Muscle layer of duodenum (tissue), 2 donors: ENCODE measurements around the gene TYMP.

Source experiments
- H3K27ac ChIP-seq: one replicate; pipeline ENCODE4 v1.7.0; 2013; ENCODE audit warnings: mild to moderate bottlenecking, low read length
- H3K27me3 ChIP-seq: one replicate; pipeline ENCODE4 v1.7.0; 2013; ENCODE audit warnings: low read depth, mild to moderate bottlenecking, control low read depth, low read length
- H3K36me3 ChIP-seq, 2 donors: one replicate each; pipeline ENCODE4 v1.7.0; 2013; ENCODE audit warnings: low read length in 2 of 2, control low read depth in 1 of 2, mild to moderate bottlenecking in 1 of 2; ENCODE audit not compliant: insufficient read depth in 2 of 2, control insufficient read depth in 1 of 2
- H3K4me1 ChIP-seq, 2 donors: one replicate each; pipeline ENCODE4 v1.7.0; 2013; ENCODE audit warnings: low read length in 2 of 2, mild to moderate bottlenecking in 2 of 2, control low read depth in 1 of 2, moderate library complexity in 1 of 2; ENCODE audit not compliant: insufficient read depth in 2 of 2, control insufficient read depth in 1 of 2
- H3K4me3 ChIP-seq, 2 donors: one replicate each; pipeline ENCODE4 v1.7.0; 2013; ENCODE audit warnings: low read length in 2 of 2, low read depth in 1 of 2, mild to moderate bottlenecking in 1 of 2
- H3K9me3 ChIP-seq, 2 donors: one replicate each; pipeline ENCODE4 v1.7.0; 2013; ENCODE audit warnings: low read length in 2 of 2, control low read depth in 1 of 2, mild to moderate bottlenecking in 1 of 2; ENCODE audit not compliant: control insufficient read depth in 1 of 2
- donor health status: healthy.

Gene TYMP

DNA sequence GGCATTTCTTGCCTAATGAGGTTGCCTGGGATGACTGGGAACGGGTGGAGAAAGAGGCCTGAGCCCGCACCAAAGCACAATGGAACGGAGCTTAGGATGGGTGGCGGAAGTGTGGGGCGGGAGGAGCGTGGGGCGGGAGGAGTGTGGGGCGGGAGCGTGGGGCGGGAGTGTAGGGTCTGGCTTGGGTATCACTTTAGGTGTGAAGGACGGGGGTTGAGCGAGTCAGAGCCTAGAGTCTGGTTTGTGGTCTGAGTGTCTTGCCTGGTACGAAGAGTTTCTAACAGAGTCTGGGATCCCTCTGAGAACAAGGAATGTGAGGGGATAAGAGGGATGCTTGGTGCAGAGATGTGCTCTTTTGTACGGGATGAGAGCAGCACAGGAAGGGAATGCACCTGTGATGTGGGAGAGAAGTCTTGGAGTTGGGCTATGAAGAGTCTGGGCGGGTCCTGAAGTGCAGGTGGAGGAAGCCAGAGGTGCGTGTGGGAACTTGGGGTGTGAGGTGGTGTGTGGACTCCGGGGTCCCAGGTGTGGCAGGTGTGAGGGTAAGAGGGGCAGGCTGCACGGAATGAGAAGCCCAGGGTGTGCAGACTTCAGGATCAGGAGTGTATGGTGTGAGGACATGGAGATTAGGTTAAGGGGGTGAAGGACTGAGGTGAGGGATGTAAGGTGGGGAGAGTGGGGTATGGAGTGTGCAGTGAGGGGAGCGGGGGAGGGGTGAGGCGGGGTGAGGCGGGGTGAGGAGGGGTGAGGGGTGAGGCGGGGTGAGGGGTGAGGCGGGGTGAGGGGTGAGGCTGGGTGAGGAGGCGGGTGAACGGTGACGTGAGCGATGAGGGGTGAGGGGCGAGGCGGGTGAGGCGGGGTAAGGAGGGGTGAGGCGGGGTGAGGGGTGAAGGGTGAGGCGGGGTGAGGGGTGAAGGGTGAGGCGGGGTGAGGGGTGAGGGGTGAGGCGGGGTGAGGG, 31.9 kb upstream of the TYMP start:
- Histone ChIP-seq H3K9me3 (no peaks in the 10 kb centered on the region), H3K4me1 (peaks cover 2 to 3% of the 10 kb centered on the region in 2 donors), H3K27me3 (no peaks in the 10 kb centered on the region), H3K4me3 (no peak overlapping the region), H3K27ac (no peak overlapping the region), H3K36me3 (no peaks in the 10 kb centered on the region)

DNA sequence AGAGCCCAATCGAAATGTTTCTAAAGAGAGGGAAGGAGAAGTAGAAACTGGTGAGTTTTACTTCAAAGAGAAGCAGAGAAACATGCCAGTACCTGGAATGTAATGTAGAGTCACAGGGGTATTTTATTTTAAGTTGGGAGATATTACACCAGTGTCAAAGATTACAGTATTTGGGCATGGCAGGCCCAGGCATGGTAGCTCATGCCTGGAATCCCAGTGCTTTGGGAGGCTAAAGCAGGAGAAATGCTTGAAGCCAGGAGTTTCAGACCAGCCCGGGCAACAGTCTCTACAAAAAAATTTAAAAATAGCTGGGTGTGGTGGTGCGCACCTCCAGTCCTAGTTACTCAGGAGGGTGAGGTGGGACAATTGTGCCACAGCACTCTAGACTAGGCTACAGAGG, 30.2 kb upstream of the TYMP start:
- Histone ChIP-seq H3K27ac (no peak overlapping the region), H3K4me1 (peaks cover 2 to 3% of the 10 kb centered on the region in 2 donors), H3K27me3 (no peaks in the 10 kb centered on the region), H3K9me3 (no peaks in the 10 kb centered on the region), H3K36me3 (no peaks in the 10 kb centered on the region), H3K4me3 (no peak overlapping the region)

DNA sequence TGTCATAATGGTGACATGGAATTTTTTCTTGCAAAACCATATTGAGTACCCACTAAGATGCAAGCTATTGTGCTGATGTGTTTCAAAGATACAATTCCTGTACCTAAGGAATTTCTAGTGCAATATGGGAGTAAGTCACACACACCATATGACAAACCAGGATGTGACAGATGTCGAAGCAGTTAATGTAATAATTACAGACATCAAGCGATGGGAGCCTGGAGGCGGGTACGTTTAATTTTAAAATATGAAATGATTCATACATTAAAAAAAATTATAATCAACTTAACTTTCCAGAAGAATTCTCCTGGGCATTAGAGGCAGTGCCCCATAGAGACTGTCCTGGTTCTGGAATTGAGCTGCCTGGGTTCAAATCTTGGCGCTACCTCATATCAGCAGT, 26.9 kb upstream of the TYMP start:
- H3K4me3 ChIP-seq = no peak overlapping the region
- no peaks in the 10 kb centered on the region for H3K9me3 ChIP-seq
- no peaks in the 10 kb centered on the region for H3K4me1 ChIP-seq
- H3K27ac ChIP-seq = no peak overlapping the region
- no peaks in the 10 kb centered on the region for H3K36me3 ChIP-seq
- H3K27me3 ChIP-seq = no peaks in the 10 kb centered on the region

- no peaks in the 10 kb centered on the region for H3K9me3 ChIP-seq
- H3K36me3 ChIP-seq = no peaks in the 10 kb centered on the region
- peaks cover 0 to 7% of the 10 kb centered on the region in 2 donors for H3K4me1 ChIP-seq
- H3K27ac ChIP-seq = no peak overlapping the region
- peaks cover 4% of the 10 kb centered on the region for H3K27me3 ChIP-seq
- no peak overlapping the region for H3K4me3 ChIP-seq
These were observed 23.5 kb upstream of the TYMP start for GRCh38 chr22:50553310-50553709.

DNA sequence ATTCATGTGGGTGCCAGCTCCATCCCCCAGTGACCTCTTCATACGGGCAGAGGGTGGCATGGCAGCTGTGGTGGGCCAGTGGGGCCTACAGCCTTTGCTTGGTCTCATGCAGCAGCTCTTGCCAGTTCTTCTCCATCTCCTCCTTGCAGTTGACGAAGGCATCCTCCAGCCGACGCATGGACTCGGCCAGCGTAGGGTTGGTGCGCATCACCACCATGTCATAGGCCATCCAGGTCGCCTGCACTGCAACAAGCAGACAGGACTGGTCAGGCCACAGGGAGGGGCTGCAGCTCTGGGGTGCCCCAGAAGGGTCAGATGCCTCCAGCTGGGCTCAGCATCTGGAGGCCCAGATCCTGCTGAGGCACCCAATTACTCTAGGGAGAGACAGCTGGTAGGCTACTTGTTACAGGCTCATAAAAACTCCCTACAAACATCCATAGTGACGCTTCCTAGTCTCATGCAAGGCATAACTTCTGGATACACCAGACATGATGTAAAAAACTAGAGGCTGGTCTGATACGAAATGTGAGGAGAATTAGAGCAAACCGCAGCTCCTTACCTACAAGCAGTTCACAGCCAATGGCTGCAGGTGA, 21.4 kb upstream of the TYMP start:
- Histone ChIP-seq H3K27me3 (peaks cover 4% of the 10 kb centered on the region), H3K4me3 (no peak overlapping the region), H3K27ac (no peak overlapping the region), H3K36me3 (no peaks in the 10 kb centered on the region), H3K9me3 (no peaks in the 10 kb centered on the region), H3K4me1 (peaks cover 0 to 17% of the 10 kb centered on the region in 2 donors)

GRCh38 chr22:50550395-50550794, 20.6 kb upstream of the TYMP start:
- Histone ChIP-seq H3K27me3 (peaks cover 4% of the 10 kb centered on the region), H3K4me3 (no peak overlapping the region), H3K27ac (no peak overlapping the region), H3K4me1 (peaks cover 0 to 17% of the 10 kb centered on the region in 2 donors), H3K9me3 (no peaks in the 10 kb centered on the region), H3K36me3 (no peaks in the 10 kb centered on the region)

GRCh38 chr22:50548921-50549790, 19.3 kb upstream of the TYMP start:
- Histone ChIP-seq H3K9me3 (no peaks in the 10 kb centered on the region), H3K36me3 (no peaks in the 10 kb centered on the region), H3K27me3 (peaks cover 4% of the 10 kb centered on the region), H3K4me3 (peak overlapping the region in 1 of 2 donors; percentile 34), H3K4me1 (peaks cover 0 to 21% of the 10 kb centered on the region in 2 donors), H3K27ac (no peak overlapping the region)

- Histone ChIP-seq H3K4me1 (peaks cover 0 to 21% of the 10 kb centered on the region in 2 donors), H3K27me3 (peaks cover 4% of the 10 kb centered on the region), H3K4me3 (peak overlapping the region in 1 of 2 donors; percentile 34), H3K9me3 (no peaks in the 10 kb centered on the region), H3K27ac (no peak overlapping the region), H3K36me3 (no peaks in the 10 kb centered on the region)
These were observed 18.5 kb upstream of the TYMP start for GRCh38 chr22:50548040-50548920.

- Histone ChIP-seq H3K27me3 (peaks cover 4% of the 10 kb centered on the region), H3K9me3 (no peaks in the 10 kb centered on the region), H3K36me3 (no peaks in the 10 kb centered on the region), H3K4me1 (peaks cover 0 to 21% of the 10 kb centered on the region in 2 donors), H3K4me3 (no peak overlapping the region), H3K27ac (no peak overlapping the region)
These were observed 17.6 kb upstream of the TYMP start for GRCh38 chr22:50547263-50547985.
